Stimulated activated CD4-positive, alpha-beta T cell treated with anti-CD3 and anti-CD28 coated beads, Interleukin-15, amount 100 ng/mL, for 48 hours (primary cell): ENCODE data around the gene GAB2.

Experiments
- DNase-seq, 2 donors: peaks; one replicate each; pipeline ENCODE4 v3.0.0-alpha.2; 2020; ENCODE audit warnings: low read depth in 2 of 2

The GAB2 gene

GRCh38 chr11:78344094-78344493 is 73.5 kb downstream of the GAB2 start:
- no peak for DNase-seq

GRCh38 chr11:78343303-78343702 is 74.3 kb downstream of the GAB2 start:
- no peak for DNase-seq

GRCh38 chr11:78341841-78342240 is 75.8 kb downstream of the GAB2 start:
- no peak for DNase-seq

- no peak for DNase-seq
Observed at GRCh38 chr11:78340530-78340929, 77.1 kb downstream of the GAB2 start.

- no peak for DNase-seq
Observed at GRCh38 chr11:78339945-78340344, 77.7 kb downstream of the GAB2 start.

GRCh38 chr11:78339483-78339882 is 78.1 kb downstream of the GAB2 start:
- DNase-seq = no peak

- DNase-seq = no peak
Observed at GRCh38 chr11:78338702-78339101, 78.9 kb downstream of the GAB2 start.

GRCh38 chr11:78338138-78338537 is 79.5 kb downstream of the GAB2 start:
- DNase-seq = no peak

GRCh38 chr11:78337554-78337924 is 80.1 kb downstream of the GAB2 start:
- DNase-seq = no peak

GRCh38 chr11:78336877-78337553 is 80.6 kb downstream of the GAB2 start:
- no peak for DNase-seq

GRCh38 chr11:78334109-78334508 is 83.5 kb downstream of the GAB2 start:
- DNase-seq = no peak

- no peak for DNase-seq
Observed at GRCh38 chr11:78332872-78333271, 84.7 kb downstream of the GAB2 start.

GRCh38 chr11:78332174-78332866 is 85.3 kb downstream of the GAB2 start:
- no peak for DNase-seq

- DNase-seq = no peak
Observed at GRCh38 chr11:78331711-78332110, 85.9 kb downstream of the GAB2 start.

GRCh38 chr11:78330361-78330760 is 87.3 kb downstream of the GAB2 start:
- no peak for DNase-seq

GRCh38 chr11:78327945-78328344 is 89.7 kb downstream of the GAB2 start:
- DNase-seq = no peak

GRCh38 chr11:78325274-78325781 is 92.3 kb downstream of the GAB2 start:
- DNase-seq = no peak

GRCh38 chr11:78323363-78323762 is 94.3 kb downstream of the GAB2 start:
- no peak for DNase-seq

- no peak for DNase-seq
Observed at GRCh38 chr11:78319453-78319955, 98.1 kb downstream of the GAB2 start.

GRCh38 chr11:78318321-78319114 is 99.1 kb downstream of the GAB2 start:
- no peak for DNase-seq

- DNase-seq = no peak
Observed at GRCh38 chr11:78315724-78316123, 101.9 kb downstream of the GAB2 start.

GRCh38 chr11:78314762-78315161 is 102.9 kb downstream of the GAB2 start:
- DNase-seq = no peak
